Hematopoietic multipotent progenitor cell treated with erythropoietin and hydrocortisone succinate and interleukin-3 and kit ligand, for 8 days (in vitro differentiated cells): Measurements from ENCODE around the gene SLC25A33.
A peak's percentile ranks its signal among the peaks of the same experiment; 100 is the strongest.
"Not testable (repeated sequence)": the region's sequence is repeated elsewhere in the genome, so short reads cannot be mapped to it uniquely, and the experiment has no call there.

Experiments
- DNase-seq: peaks from one replicate; pipeline ENCODE4 v3.0.0-alpha.2; 2015

The SLC25A33 gene, protein sequence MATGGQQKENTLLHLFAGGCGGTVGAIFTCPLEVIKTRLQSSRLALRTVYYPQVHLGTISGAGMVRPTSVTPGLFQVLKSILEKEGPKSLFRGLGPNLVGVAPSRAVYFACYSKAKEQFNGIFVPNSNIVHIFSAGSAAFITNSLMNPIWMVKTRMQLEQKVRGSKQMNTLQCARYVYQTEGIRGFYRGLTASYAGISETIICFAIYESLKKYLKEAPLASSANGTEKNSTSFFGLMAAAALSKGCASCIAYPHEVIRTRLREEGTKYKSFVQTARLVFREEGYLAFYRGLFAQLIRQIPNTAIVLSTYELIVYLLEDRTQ

DNA sequence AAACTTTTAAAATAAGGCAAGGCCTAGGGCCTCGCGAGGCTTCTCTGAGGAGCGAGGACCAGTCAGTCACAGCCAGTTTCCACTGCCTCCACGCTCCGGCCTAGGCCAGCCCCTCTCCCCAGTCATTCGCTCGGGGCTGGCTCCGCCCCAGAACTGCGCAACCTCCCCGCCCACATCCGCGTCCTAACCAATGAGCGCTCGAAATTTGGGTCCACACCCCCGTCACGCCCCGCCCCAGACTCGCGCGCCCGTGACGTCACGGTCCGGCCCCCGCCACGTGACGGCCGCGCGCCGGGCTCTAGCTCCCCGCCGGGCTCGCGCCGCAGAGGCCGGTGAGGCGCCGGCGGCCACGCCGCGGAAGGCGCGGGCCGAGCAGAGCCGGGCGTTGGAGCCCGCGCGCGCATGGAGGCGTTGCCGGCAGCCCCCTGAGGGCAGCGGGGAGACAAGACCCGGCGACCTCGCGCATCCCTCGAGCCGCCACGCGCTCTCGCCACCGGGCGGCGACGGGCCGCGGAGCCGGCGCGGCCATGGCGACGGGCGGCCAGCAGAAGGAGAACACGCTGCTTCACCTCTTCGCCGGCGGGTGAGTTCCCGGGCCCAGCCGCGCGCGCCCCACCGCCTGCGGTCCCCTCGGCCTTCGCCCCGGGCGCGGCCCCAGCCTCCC is at the start of gene SLC25A33:
Gene SLC25A33, plus strand, starts transcription at position 301 of the 664 bp plus-strand sequence. Its CDS starts 227 bp downstream, at position 528.
- DNase-seq, result peak; percentile 95

DNA sequence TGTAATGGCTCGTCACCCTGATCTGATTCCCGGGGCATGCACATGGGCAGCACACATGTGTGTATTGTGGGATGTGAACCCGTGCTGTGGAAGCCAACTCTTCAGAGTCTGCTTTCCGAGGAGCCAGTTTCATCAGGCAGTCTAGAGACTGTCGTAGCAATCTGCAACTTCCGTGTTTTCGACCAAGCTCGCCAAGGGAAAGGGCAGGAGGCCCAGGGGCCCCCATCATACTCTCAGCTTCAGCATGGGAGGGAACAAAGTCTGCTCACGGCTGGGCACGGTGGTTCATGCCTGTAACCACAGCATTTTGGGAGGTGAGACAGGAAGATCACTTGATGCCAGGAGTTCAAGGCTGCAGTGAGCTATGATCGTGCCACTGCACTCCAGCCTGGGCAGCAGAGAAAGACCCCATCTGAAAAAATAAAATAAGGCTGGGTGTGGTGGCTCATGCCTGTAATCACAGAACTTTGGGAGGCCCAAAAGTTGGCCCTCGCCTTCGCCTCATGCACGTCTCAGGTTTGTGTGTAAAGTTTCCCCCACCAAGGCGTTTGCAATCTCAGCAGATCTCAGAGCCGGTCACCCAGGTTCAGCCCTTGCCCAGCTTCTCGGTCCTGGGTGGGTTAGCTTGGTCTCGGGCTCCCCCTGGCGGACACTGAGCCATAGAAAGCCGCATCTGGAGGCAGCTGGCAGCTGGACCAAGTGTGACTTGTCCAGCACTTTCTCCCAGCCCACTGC is 48.5 kb upstream of the SLC25A33 start:
- peak; percentile 65 for DNase-seq

DNA sequence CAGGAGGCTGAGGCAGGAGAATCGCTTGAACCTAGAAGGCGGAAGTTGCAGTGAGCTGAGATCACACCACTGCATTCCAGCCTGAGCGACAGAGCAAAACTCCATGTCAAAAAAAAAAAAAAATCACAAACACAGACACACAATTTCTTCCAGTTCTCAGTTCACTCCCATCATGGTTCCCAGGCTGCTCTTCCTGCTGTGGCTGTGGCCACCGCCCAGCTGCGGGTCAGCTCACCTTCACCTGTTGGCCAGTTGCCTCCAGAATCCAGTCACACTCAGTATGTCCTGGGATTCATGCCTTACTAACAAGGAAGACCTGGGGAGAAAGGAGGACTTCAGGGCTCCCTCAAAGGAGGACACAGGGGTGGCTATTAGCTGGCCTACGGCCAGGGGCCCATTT is 45.9 kb upstream of the SLC25A33 start:
- DNase-seq, result no peak

DNA sequence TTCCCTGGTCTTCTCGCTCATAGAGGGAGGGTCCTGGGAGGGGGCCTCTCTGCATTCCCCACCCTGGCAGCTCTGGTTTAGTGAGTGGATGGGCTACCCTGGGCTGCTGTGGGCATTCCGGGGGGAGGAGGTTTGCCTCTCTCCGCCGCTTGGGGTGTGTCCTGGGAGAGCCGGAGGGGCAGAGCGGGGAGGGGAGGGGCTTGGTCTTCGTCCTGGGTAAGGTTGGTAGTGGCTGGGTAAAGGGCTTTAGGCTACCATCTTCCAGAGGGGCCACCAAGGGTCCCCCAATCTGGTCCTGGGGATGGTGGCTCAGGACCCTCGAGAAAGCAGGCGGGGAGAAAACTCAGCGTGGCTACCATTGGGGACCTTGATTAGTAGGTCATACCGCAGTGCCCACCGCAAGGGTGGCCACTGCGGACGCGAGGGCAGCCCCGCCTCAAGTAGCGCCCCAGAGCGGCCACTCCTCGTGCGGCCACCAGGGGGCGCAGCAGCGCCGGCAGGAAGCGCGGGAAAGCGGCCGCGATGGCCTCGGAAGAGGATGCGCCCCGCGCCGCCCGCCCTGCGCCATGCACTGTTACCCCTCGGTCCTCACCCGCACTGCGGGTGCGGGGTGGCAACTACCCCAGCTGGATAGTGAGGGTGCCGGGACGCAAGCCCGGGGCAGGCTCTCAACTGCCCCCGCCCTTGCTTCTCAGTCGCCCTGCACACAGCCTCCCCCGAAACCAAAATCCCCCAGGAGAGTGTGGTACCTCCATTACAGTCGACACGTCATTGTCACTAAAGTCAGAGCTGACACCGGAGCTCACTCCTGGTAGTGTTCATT is 44.1 kb upstream of the SLC25A33 start:
- peak; percentile 48 for DNase-seq

DNA sequence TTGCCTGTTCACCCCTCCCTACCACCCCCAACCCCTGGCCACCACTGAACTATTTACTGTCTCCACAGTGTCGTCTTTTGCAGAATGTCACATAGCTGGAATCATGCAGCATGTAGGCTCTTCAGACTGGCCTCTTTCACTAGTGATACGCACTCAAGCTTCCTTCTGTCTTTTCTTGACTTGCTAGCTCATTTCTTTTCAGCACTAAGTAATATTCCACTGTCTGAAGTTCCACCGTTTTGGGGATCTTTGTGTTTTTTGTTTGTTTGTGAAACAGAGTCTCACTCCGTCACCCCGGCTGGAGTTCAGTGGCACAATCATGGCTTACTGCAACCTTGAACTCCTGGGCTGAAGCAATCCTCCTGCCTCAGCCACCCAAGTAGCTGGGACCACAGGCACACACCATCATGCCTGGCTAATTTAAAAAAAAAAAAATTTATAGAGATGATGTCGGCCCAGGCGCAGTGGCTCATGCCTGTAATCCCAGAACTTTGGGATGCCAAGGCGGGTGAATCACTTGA is 43.4 kb upstream of the SLC25A33 start:
- DNase-seq, result no peak

DNA sequence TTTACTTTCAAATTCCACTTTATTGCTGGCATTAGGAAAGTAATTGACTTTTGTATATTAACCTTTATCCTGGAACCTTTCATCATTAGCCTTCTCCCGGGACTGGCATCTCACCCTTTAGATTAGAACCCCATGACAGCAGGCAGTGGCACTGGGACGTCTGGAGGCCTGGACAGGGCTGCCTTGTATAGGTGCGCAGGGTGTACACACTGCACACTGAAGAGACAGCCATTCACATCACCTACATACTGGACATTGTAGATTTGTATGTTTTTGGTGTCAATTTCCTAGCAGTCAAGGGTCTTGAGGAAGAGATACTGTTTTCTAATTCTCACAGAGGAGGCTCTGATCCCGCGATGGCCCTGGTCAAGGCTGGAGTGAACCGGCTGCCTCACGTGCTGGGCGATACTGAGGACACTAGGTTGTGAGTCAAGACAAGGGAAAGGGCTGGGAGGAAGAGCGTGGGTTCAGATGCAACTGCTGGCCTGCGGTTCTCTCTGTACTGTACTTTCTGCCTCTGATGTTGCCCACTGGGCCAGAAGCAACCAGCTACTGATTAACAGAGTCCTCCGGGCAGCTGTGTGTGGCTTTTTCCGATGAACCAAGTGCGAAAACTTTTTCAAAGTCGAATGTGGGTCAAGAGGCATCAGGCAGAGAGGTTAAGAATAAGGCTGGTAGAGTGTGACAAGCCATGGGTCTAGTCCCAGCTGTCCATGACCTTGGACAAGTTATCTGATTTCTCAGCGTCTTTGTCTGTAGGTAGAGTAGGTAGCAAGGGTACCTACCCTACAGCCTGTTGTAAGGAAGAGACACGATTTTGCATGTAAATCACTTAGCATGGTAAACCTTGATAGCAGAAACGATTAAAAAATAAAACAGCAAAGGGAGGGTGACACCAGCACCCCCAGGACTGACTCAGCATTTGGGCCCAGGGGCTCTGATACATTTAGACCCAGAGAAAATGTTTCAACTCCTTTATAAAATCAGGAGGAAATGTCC is 38.2 kb upstream of the SLC25A33 start:
- DNase-seq, result no peak

DNA sequence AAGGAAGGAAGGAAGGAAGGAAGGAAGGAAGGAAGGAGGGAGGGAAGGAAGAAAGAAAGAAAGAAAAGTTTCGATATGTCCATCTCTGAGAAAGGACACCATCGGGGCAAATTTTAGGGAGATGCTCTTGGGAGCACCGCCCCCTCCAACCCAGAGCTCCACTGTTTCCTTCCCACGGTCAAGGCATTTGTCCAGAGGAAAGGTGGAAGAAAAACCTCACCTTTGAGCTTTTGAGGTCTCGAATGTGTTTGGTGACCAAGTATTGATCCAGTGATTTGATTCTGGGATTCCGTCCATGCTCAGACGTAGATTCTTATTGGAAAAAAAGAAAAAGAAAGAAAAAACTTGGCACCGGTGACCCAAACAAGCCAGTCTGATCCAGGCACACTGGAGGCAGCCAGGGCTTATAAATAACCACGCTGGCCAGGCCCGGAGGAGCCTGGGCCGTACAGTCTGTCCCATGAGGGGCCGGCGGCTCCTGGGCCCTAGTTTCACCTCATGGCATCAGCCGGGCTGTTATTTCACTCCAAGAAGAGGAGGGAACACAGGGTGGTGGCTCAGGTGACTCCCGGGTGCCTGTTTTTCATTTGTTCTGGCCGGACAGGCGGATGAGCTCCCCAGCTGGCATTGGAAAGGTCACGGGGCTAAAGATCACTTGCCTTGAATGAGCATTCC is 36.1 kb upstream of the SLC25A33 start:
- DNase-seq, result no peak

DNA sequence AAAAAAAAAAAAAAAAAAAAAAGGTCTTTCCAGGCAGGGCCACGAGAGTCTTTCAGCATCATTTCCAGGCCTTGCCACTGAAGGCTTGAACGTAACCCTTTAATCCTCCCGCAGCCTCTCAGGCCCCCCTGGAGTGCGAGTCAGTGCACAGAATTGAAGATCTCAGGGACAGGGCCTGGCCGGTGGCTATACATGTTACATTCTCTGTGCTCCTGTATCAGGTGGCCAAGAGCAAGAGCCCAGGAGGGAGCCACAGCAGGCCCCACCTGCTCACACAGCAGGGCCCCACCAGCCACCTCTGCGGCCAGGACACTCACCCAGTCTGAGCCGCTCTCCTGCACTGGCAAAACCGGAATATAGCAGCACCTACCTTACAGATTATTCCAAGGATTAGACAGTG is 34.1 kb upstream of the SLC25A33 start:
- DNase-seq, result no peak

DNA sequence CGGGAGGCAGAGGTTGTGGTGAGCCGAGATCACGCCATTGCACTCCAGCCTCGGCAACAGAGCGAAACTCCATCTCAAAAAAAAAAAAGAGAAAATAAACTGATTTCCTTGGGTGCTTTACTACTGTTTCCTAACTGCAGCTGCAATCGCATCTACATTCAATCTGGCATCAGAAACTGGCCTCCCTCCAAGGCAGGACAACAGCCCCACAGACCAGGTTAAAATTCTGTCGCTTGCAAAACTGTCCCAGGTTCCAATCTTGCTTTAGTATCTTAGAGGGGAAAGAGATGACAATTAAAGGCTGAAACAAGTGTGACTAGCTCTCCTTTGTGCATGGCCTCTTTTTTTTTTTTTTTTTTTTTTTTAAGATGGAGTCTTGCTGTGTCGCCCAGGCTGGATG is 32.4 kb upstream of the SLC25A33 start:
- DNase-seq, result no peak

DNA sequence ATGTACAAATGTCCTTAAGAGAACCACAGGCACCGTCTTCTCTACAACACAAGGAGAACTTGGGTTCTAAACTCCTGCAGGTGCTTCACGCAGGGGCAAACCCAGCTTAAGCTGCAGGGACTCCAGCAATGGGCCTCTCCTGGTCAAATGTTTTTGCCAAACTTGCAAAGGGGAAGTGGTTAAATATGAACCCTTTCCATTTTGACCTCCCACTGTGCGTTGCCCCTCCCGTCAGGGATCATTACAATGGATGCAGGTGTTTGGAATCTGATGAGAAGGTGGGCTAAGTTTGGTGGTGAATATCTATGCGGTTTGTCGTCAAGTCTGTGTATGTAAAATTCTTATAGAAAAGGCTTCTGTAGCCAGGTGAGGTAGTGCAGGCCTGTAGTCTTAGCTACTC is 29.1 kb upstream of the SLC25A33 start:
- no peak for DNase-seq

DNA sequence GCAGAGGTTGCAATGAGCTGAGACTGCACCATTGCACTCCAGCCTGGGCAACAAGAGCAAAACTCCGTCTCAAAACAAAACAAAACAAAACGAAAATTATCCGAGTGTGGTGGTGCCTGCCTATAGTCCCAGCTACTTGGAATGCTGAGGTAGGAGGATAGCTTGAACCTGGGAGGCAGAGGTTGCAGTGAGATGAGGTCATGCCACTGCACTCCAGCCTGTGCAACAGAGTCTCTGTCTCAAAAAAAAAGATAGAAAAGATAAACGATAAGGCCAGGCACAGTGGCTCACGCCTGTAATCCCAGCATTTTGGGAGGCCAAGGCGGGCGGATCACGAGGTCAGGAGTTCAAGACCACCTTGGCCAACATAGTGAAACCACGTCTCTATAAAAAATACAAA is 23.7 kb upstream of the SLC25A33 start:
- not testable (repeated sequence) for DNase-seq

DNA sequence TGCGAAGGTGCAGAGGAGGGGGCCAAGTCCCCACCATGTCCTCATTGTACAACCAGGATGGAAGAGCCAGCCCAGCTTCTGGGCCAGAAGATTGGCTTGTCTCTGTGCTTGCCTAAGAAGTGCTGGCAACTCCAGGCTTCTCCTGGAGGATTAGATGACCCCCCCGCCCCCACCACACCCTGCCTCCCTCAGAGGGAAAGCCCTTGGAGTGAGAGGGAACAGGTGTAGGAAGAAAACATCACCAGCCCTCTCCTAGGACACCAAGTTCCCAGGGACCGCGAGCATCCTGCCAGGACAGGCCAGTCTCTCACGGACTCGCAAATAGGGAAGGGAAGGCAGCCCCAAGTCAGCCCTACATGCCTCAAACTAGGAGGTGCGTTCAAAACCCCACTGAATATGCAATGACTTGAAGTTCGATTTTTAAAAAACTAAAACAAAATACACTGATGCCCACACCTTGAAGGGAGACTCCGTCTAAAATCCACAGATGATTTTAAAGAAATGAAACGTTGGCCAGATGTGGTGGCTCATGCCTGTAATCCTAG is 20.7 kb upstream of the SLC25A33 start:
- no peak for DNase-seq

DNA sequence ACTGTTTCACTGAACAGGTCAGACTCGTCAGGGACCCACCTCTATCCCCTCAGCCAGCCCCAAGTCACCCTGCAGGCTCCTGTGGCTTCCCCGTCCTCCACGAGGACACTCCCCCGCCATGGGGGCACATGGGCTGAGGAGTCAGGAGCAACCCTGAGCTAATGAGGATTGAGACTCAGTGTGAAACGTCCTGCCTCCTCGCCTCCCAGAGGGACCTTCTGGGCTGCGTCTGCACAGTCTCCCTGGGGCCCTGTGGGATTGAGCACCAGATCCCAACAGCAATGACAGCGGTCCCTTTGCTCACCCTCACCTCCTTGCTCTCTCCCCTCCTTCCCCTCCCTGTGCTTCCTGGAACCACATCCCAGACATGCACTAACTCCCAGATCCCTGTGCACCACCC is 18.9 kb upstream of the SLC25A33 start:
- DNase-seq, result no peak

DNA sequence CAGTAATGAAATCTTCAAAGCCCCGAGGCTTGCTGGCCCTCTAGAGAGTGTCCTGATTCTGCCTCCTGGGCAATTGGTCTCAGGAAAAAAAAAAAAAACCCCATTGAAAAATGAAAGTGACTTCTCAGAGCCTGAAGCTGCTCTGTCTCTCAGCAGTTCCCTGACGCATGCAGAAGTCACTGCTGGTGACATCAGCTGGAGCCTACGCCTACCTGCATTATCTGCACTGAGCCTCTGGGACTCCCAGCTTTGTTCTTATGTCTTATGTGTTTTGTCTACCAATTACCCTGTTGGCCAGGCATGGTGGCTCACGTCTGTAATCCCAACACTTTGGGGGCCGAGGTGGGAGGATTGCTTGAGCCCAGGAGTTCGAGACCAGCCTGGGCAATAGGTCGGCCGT is 10.1 kb upstream of the SLC25A33 start:
- no peak for DNase-seq

DNA sequence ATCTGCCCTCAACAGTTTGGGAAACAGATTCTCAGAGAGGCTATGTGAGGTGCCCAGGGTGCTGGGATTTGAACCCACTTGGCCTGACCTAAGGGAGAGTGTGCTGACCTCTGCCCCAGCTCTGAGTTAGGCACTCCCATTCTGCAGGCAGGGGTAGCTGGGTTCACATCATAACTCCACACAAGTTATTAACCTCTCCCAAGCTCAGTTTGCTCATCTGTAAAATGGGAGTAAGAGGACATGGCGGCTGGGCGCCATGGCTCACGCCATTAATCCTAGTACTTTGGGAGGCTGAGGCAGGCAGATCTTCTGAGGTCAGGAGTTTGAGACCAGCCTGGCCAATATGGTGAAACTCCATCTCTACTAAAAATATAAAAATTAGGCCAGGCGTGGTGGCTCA is 8.9 kb upstream of the SLC25A33 start:
- DNase-seq, result no peak

DNA sequence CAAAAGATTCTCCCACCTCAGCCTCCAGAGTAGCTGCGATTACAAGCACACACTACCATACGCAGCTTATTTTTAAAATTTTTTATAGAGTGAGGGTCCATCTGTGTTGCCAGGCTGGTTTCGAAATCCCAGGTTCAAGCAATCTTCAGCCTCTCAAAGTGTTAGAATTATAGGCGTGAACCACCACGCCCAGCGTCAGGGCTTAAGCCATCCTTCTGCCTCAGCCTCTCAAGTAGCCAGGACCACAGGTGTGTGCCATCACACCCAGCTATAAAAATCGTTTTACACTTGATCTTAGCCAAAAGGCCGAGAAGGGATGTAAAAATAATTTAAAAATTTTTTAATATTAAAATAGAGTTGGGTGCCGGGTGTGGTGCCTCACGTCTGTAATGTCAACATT is 4.3 kb upstream of the SLC25A33 start:
- no peak for DNase-seq

DNA sequence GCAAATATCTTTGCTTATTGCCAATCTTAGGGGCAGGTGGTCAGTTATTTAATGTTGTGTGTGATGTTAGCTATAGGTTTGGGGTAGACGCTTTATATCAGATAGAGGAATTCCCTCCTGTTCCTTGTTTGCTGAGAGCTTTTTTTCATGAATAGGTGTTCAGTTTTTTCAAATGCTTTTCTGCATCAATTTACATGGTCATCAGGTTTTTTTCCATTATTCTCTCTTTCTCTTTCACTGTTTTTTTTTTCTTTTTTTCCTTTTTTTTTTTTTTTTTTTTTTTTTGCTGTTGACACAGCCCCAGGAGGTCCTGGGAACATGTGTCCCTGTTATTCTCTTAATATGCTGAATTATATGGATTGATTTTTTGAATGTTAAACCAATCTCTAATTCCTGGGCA is 3.0 kb upstream of the SLC25A33 start:
- no peak for DNase-seq

DNA sequence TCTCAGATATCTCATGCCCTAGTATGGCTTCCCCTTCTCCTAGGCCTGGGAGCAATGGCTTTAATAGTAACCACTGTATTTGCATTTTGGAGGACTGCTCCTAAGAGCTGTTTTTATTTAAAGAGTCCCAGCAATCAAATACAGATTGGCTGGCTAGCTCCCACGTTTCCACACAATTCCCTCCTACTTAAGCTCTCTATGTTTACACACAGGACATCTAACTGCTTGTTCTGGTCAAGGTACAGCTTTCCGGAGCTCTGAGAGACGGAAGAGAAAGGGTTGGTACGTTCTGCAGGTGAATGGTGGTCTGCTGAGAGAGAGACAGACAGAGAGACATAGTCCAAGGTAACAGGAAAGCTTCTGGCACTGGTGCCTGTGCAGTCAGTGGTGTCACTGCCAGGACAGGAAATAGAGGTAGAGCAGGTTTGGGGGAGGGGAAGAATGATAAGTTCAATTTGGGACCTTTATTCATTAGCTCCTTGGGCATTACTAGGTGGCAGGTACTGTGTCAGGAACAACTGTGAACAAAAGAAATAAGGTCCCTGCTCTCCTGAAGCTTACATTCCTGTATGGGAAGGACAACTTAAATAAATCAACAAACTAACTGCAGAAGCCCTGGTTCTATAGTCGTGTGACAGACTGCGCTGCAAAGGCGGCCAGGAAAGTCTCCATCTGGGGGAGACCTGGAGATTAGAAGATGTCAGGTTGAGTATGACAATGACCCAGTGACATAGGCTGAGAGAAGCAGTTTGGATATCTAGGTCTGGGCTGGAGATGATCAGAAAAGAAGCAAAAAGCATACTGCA is 1.2 kb upstream of the SLC25A33 start:
- no peak for DNase-seq

DNA sequence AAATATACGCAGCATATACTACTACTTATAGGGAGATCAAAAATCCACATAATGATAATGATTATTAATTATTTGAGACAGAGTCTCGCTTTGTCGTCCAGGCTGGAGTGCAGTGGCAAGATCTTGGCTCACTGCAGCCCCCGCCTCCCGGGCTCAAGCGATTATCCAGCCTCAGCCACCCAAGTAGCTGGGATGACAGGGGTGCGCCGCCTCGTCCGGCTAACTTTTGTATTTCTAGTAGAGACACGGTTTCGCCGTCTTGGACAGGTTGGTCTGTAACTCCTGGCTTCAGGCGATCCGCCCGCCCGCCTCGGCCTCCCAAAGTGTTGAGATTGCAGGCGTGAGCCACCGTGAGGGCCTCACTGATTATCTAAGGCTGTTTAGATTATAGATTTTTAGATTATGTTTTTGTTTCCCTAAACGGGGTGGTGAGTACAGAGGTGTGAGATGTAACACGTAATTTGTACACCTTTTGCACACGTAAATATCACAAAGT is 548 bp upstream of the SLC25A33 start:
- no peak for DNase-seq
